ENCODE data around the gene USP10.

USP10 gene

GRCh38 chr16:84660973-84661372 is 38.8 kb upstream of the USP10 start:
- H3K4me3 ChIP-seq (ENCODE audit: low read depth, low read length) = no peak overlapping the region
- no peaks in the 10 kb centered on the region for H3K9me3 ChIP-seq (ENCODE audit: control insufficient read depth, insufficient read depth, low read length)
- H3K27me3 ChIP-seq (ENCODE audit: control insufficient read depth, insufficient read depth, low read length) = no peaks in the 10 kb centered on the region
- H3K9ac ChIP-seq (ENCODE audit: low read depth, low read length) = no peak overlapping the region
- H3K27ac ChIP-seq (ENCODE audit: low read depth, low read length) = no peak overlapping the region
- H3K4me1 ChIP-seq (ENCODE audit: control insufficient read depth, insufficient read depth, low read length) = no peaks in the 10 kb centered on the region
- peaks cover 60% of the 10 kb centered on the region for H3K36me3 ChIP-seq (ENCODE audit: control insufficient read depth, insufficient read depth, low read length)

GRCh38 chr16:84661418-84662060 is 38.3 kb upstream of the USP10 start:
- H3K4me1 ChIP-seq (ENCODE audit: control insufficient read depth, insufficient read depth, low read length) = no peaks in the 10 kb centered on the region

GRCh38 chr16:84662471-84662870 is 37.3 kb upstream of the USP10 start:
- Histone ChIP-seq H3K4me1 (ENCODE audit: control insufficient read depth, insufficient read depth, low read length) (peaks cover 6% of the 10 kb centered on the region), H3K36me3 (ENCODE audit: control insufficient read depth, insufficient read depth, low read length) (peaks cover 50% of the 10 kb centered on the region), H3K9me3 (ENCODE audit: control insufficient read depth, insufficient read depth, low read length) (no peaks in the 10 kb centered on the region), H3K9ac (ENCODE audit: low read depth, low read length) (no peak overlapping the region), H3K4me3 (ENCODE audit: low read depth, low read length) (no peak overlapping the region), H3K27ac (ENCODE audit: low read depth, low read length) (no peak overlapping the region), H3K27me3 (ENCODE audit: control insufficient read depth, insufficient read depth, low read length) (no peaks in the 10 kb centered on the region)

More at GRCh38 chr16:84661418-84662060, 38.3 kb upstream of the USP10 start:
- Histone ChIP-seq H3K36me3 (ENCODE audit: control insufficient read depth, insufficient read depth, low read length) (peaks cover 60% of the 10 kb centered on the region), H3K27ac (ENCODE audit: low read depth, low read length) (no peak overlapping the region), H3K9me3 (ENCODE audit: control insufficient read depth, insufficient read depth, low read length) (no peaks in the 10 kb centered on the region), H3K27me3 (ENCODE audit: control insufficient read depth, insufficient read depth, low read length) (no peaks in the 10 kb centered on the region), H3K9ac (ENCODE audit: low read depth, low read length) (no peak overlapping the region), H3K4me3 (ENCODE audit: low read depth, low read length) (no peak overlapping the region)

- H3K9me3 ChIP-seq (ENCODE audit: control insufficient read depth, insufficient read depth, low read length) = no peaks in the 10 kb centered on the region
- H3K36me3 ChIP-seq (ENCODE audit: control insufficient read depth, insufficient read depth, low read length) = peaks cover 39% of the 10 kb centered on the region
- no peak overlapping the region for H3K27ac ChIP-seq (ENCODE audit: low read depth, low read length)
- no peaks in the 10 kb centered on the region for H3K27me3 ChIP-seq (ENCODE audit: control insufficient read depth, insufficient read depth, low read length)
- no peak overlapping the region for H3K9ac ChIP-seq (ENCODE audit: low read depth, low read length)
- peaks cover 15% of the 10 kb centered on the region for H3K4me1 ChIP-seq (ENCODE audit: control insufficient read depth, insufficient read depth, low read length)
- H3K4me3 ChIP-seq (ENCODE audit: low read depth, low read length) = no peak overlapping the region
These were observed 36.2 kb upstream of the USP10 start for GRCh38 chr16:84663433-84664101.

- H3K9ac ChIP-seq (ENCODE audit: low read depth, low read length) = no peak overlapping the region
- H3K9me3 ChIP-seq (ENCODE audit: control insufficient read depth, insufficient read depth, low read length) = no peaks in the 10 kb centered on the region
- H3K4me1 ChIP-seq (ENCODE audit: control insufficient read depth, insufficient read depth, low read length) = peaks cover 15% of the 10 kb centered on the region
- H3K36me3 ChIP-seq (ENCODE audit: control insufficient read depth, insufficient read depth, low read length) = peaks cover 24% of the 10 kb centered on the region
- no peak overlapping the region for H3K4me3 ChIP-seq (ENCODE audit: low read depth, low read length)
- no peak overlapping the region for H3K27ac ChIP-seq (ENCODE audit: low read depth, low read length)
- no peaks in the 10 kb centered on the region for H3K27me3 ChIP-seq (ENCODE audit: control insufficient read depth, insufficient read depth, low read length)
These were observed 34.4 kb upstream of the USP10 start for GRCh38 chr16:84665359-84665758.

- Histone ChIP-seq H3K4me3 (ENCODE audit: low read depth, low read length) (no peak overlapping the region), H3K27ac (ENCODE audit: low read depth, low read length) (no peak overlapping the region), H3K9me3 (ENCODE audit: control insufficient read depth, insufficient read depth, low read length) (no peaks in the 10 kb centered on the region), H3K27me3 (ENCODE audit: control insufficient read depth, insufficient read depth, low read length) (no peaks in the 10 kb centered on the region), H3K4me1 (ENCODE audit: control insufficient read depth, insufficient read depth, low read length) (peaks cover 15% of the 10 kb centered on the region), H3K36me3 (ENCODE audit: control insufficient read depth, insufficient read depth, low read length) (peaks cover 21% of the 10 kb centered on the region), H3K9ac (ENCODE audit: low read depth, low read length) (no peak overlapping the region)
These were observed 34.0 kb upstream of the USP10 start for GRCh38 chr16:84665843-84666242.

- no peak overlapping the region for H3K9ac ChIP-seq (ENCODE audit: low read depth, low read length)
- no peak overlapping the region for H3K4me3 ChIP-seq (ENCODE audit: low read depth, low read length)
- H3K4me1 ChIP-seq (ENCODE audit: control insufficient read depth, insufficient read depth, low read length) = peaks cover 15% of the 10 kb centered on the region
- peaks cover 4% of the 10 kb centered on the region; the same call in 1 of the 2 replicates for H3K36me3 ChIP-seq (ENCODE audit: control insufficient read depth, insufficient read depth, low read length)
- no peaks in the 10 kb centered on the region for H3K9me3 ChIP-seq (ENCODE audit: control insufficient read depth, insufficient read depth, low read length)
- H3K27me3 ChIP-seq (ENCODE audit: control insufficient read depth, insufficient read depth, low read length) = no peaks in the 10 kb centered on the region
- no peak overlapping the region for H3K27ac ChIP-seq (ENCODE audit: low read depth, low read length)
These were observed 32.0 kb upstream of the USP10 start for GRCh38 chr16:84667600-84668309.

- Histone ChIP-seq H3K27me3 (ENCODE audit: control insufficient read depth, insufficient read depth, low read length) (no peaks in the 10 kb centered on the region), H3K36me3 (ENCODE audit: control insufficient read depth, insufficient read depth, low read length) (0 out of 2 replicates have a peak, but pooled peaks cover 4% of the 10 kb centered on the region)
These were observed 29.7 kb upstream of the USP10 start for GRCh38 chr16:84670063-84670462.

GRCh38 chr16:84672276-84673202 is 27.3 kb upstream of the USP10 start:
- Histone ChIP-seq H3K9ac (ENCODE audit: low read depth, low read length) (no peak overlapping the region), H3K9me3 (ENCODE audit: control insufficient read depth, insufficient read depth, low read length) (no peaks in the 10 kb centered on the region), H3K36me3 (ENCODE audit: control insufficient read depth, insufficient read depth, low read length) (no peaks in the 10 kb centered on the region), H3K4me3 (ENCODE audit: low read depth, low read length) (no peak overlapping the region), H3K4me1 (ENCODE audit: control insufficient read depth, insufficient read depth, low read length) (peaks cover 13% of the 10 kb centered on the region), H3K27ac (ENCODE audit: low read depth, low read length) (no peak overlapping the region), H3K27me3 (ENCODE audit: control insufficient read depth, insufficient read depth, low read length) (no peaks in the 10 kb centered on the region)

More at GRCh38 chr16:84670063-84670462, 29.7 kb upstream of the USP10 start:
- Histone ChIP-seq H3K9me3 (ENCODE audit: control insufficient read depth, insufficient read depth, low read length) (no peaks in the 10 kb centered on the region), H3K4me3 (ENCODE audit: low read depth, low read length) (no peak overlapping the region), H3K9ac (ENCODE audit: low read depth, low read length) (no peak overlapping the region), H3K4me1 (ENCODE audit: control insufficient read depth, insufficient read depth, low read length) (peaks cover 15% of the 10 kb centered on the region), H3K27ac (ENCODE audit: low read depth, low read length) (no peak overlapping the region)

GRCh38 chr16:84673203-84673535 is 26.6 kb upstream of the USP10 start:
- H3K4me1 ChIP-seq (ENCODE audit: control insufficient read depth, insufficient read depth, low read length) = peaks cover 11% of the 10 kb centered on the region; the same call in 1 of the 2 replicates
- no peak overlapping the region for H3K9ac ChIP-seq (ENCODE audit: low read depth, low read length)
- H3K27ac ChIP-seq (ENCODE audit: low read depth, low read length) = no peak overlapping the region
- no peaks in the 10 kb centered on the region for H3K9me3 ChIP-seq (ENCODE audit: control insufficient read depth, insufficient read depth, low read length)
- no peaks in the 10 kb centered on the region for H3K27me3 ChIP-seq (ENCODE audit: control insufficient read depth, insufficient read depth, low read length)
- no peak overlapping the region for H3K4me3 ChIP-seq (ENCODE audit: low read depth, low read length)
- no peaks in the 10 kb centered on the region for H3K36me3 ChIP-seq (ENCODE audit: control insufficient read depth, insufficient read depth, low read length)
